ENCODE data around the gene AGK. TPM values are rescaled to one million over a fixed set of nuclear protein-coding genes. Genes with fewer than 3 reads are reported as not detected.

Gene AGK
- total RNA-seq, 1 experiment from 2014 or later, result 38.2 TPM

DNA sequence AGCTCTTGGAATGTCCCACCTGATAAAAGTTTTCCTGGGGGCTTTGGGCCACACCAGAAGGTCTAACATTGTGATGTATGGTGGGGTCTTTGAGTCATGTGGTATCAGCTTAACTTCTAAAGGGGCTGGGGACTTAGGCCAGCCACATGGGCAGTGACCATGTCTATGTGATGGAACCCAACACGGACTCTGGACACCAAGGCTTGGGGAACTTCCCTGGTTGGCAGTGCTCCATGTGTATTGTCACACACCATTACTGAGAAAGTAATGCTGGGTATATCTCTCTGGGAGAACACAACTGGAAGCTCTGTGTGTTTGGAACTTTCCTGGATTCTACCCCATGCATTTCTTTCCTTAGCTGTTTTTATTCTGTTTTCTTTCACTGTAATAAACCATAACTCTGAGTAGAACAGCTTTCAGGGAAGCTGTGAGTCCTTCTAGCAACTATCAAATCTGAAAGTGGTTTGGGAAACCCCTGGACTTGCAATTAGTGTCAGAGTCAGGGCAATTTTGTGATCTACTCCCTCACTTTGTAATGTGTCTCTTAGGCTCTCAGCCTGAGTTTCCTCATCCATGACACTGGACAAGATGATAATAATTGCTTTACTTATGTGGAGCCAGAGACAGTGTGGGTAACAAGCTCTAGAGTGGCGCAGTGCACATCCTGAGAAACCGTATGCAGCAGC lies 28.4 kb upstream of the AGK start:
- Histone ChIP-seq H3K79me2 (ENCODE audit: low read length) (no peaks in the 10 kb centered on the region), H3K9me2 (replicated peaks; ENCODE audit: low read length) (no peaks in the 10 kb centered on the region), H4K20me1 (ENCODE audit: low read length) (no peaks in the 10 kb centered on the region), H3K4me3 (ENCODE audit: low read length) (no peak overlapping the region), H3K27me3 (ENCODE audit: low read length) (peaks cover 64% of the 10 kb centered on the region), H3K9ac (ENCODE audit: low read length) (no peak overlapping the region), H3K9me3 (ENCODE audit: low read length) (no peaks in the 10 kb centered on the region), H3K27ac (ENCODE audit: low read length) (no peak overlapping the region), H3F3A (ENCODE audit: low read length, unreplicated experiment) (no peaks in the 10 kb centered on the region), H3K4me1 (ENCODE audit: insufficient read depth, low read length) (no peaks in the 10 kb centered on the region), H3K4me2 (ENCODE audit: low read length) (no peak overlapping the region), H3K36me3 (ENCODE audit: low read depth, low read length) (no peaks in the 10 kb centered on the region), H2AFZ (ENCODE audit: low read length) (no peak overlapping the region)
- DNase-seq (no peak), ATAC-seq (no peak)
- CTCF ChIA-PET, result no interaction called here
- BruUV-seq (replicated peaks), result no TSS peak
- intact Hi-C loops (cut with micrococcal nuclease), result no loop called here
- POLR2A ChIA-PET (ENCODE audit: unreplicated experiment), result no interaction called here
- TF ChIP-seq EZH2 (IDR thresholded peaks at IDR 0.05; ENCODE audit: low read length, unreplicated experiment), result no peak
- TF ChIP-seq, protein P1, sequence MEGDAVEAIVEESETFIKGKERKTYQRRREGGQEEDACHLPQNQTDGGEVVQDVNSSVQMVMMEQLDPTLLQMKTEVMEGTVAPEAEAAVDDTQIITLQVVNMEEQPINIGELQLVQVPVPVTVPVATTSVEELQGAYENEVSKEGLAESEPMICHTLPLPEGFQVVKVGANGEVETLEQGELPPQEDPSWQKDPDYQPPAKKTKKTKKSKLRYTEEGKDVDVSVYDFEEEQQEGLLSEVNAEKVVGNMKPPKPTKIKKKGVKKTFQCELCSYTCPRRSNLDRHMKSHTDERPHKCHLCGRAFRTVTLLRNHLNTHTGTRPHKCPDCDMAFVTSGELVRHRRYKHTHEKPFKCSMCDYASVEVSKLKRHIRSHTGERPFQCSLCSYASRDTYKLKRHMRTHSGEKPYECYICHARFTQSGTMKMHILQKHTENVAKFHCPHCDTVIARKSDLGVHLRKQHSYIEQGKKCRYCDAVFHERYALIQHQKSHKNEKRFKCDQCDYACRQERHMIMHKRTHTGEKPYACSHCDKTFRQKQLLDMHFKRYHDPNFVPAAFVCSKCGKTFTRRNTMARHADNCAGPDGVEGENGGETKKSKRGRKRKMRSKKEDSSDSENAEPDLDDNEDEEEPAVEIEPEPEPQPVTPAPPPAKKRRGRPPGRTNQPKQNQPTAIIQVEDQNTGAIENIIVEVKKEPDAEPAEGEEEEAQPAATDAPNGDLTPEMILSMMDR (conservative IDR thresholded peaks at IDR 0.05; ENCODE audit: low read depth, low read length), result no peak
- TF ChIP-seq EZH2phosphoT487 (IDR thresholded peaks at IDR 0.05; ENCODE audit: borderline replicate concordance, low read length), result no peak

DNA sequence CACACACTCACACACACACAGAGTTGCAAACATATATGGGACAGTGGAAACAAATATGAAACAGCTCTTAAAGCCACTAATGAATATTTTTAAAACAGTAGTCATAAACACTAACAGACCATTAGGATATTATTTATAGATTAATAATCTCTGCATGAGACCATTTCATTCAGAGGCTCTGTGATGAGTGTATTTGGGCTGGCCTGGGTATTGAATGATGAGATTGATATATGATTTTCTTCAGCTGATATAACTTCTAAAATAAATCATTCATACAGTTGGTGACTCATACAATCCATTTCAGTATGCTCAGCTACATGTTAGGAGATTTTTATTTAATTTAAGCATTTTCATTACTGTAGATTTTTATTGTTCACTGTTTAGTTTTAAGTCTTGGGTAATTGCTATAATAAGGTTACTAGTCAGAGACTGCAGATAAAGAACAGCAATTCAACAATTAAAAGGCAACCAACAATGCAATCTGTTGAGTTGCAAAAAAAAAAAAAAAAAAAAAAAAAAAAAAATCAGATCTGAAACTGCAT lies 25.2 kb upstream of the AGK start:
- H3K9me2 ChIP-seq (replicated peaks; ENCODE audit: low read length), result no peaks in the 10 kb centered on the region
- H3K9ac ChIP-seq (ENCODE audit: low read length), result no peak overlapping the region
- ChIA-PET POLR2A (ENCODE audit: unreplicated experiment) (no interaction called here), CTCF (no interaction called here)
- peaks cover 60% of the 10 kb centered on the region for H3K27me3 ChIP-seq (ENCODE audit: low read length)
- no TSS peak for BruUV-seq (replicated peaks)
- ATAC-seq (no peak), DNase-seq (no peak)
- no peak overlapping the region for H3K4me2 ChIP-seq (ENCODE audit: low read length)
- H3K9me3 ChIP-seq (ENCODE audit: low read length), result no peaks in the 10 kb centered on the region
- no peak overlapping the region for H2AFZ ChIP-seq (ENCODE audit: low read length)
- H3K4me3 ChIP-seq (ENCODE audit: low read length), result no peak overlapping the region
- TF ChIP-seq EZH2 (IDR thresholded peaks at IDR 0.05; ENCODE audit: low read length, unreplicated experiment), result no peak
- no peaks in the 10 kb centered on the region for H3F3A ChIP-seq (ENCODE audit: low read length, unreplicated experiment)
- H3K4me1 ChIP-seq (ENCODE audit: insufficient read depth, low read length), result no peaks in the 10 kb centered on the region
- H4K20me1 ChIP-seq (ENCODE audit: low read length), result no peaks in the 10 kb centered on the region
- no peaks in the 10 kb centered on the region for H3K79me2 ChIP-seq (ENCODE audit: low read length)
- H3K36me3 ChIP-seq (ENCODE audit: low read depth, low read length), result no peaks in the 10 kb centered on the region
- intact Hi-C loops (cut with micrococcal nuclease), result no loop called here
- no peak overlapping the region for H3K27ac ChIP-seq (ENCODE audit: low read length)

DNA sequence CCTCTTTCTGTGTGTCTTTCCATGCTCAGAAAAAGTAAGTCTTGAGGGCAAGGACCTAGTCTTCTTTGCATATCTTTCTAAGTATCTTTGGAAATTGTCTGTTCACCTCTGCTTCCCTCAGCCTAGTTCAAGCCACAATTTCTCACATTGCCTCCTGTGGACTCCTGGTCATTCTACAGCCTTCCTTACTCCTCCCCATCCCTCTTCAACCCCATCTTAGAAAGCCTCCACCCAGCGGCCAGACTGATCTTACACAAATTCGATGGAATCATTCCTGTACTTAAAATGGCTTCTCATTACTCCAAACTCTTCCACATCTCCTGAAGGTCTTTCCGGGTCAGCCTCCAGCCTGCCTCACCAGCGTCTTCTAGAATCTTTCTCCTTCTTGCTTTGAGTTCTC lies 24.1 kb upstream of the AGK start:
- CTCF ChIA-PET, result no interaction called here

More for the DNA sequence above, 24.1 kb upstream of the AGK start:
- peaks cover 52% of the 10 kb centered on the region for H3K27me3 ChIP-seq (ENCODE audit: low read length)
- no peaks in the 10 kb centered on the region for H3F3A ChIP-seq (ENCODE audit: low read length, unreplicated experiment)
- H4K20me1 ChIP-seq (ENCODE audit: low read length), result no peaks in the 10 kb centered on the region
- H3K9me2 ChIP-seq (replicated peaks; ENCODE audit: low read length), result no peaks in the 10 kb centered on the region
- DNase-seq (no peak), ATAC-seq (no peak)
- H3K4me2 ChIP-seq (ENCODE audit: low read length), result no peak overlapping the region
- no peaks in the 10 kb centered on the region for H3K9me3 ChIP-seq (ENCODE audit: low read length)
- TF ChIP-seq, protein P1 (conservative IDR thresholded peaks at IDR 0.05; ENCODE audit: low read depth, low read length), result no peak
- TF ChIP-seq EZH2 (IDR thresholded peaks at IDR 0.05; ENCODE audit: low read length, unreplicated experiment), result no peak
- TF ChIP-seq EZH2phosphoT487 (IDR thresholded peaks at IDR 0.05; ENCODE audit: borderline replicate concordance, low read length), result no peak
- intact Hi-C loops (cut with micrococcal nuclease), result no loop called here
- H3K9ac ChIP-seq (ENCODE audit: low read length), result no peak overlapping the region
- POLR2A ChIA-PET (ENCODE audit: unreplicated experiment), result no interaction called here
- no peak overlapping the region for H3K4me3 ChIP-seq (ENCODE audit: low read length)
- H3K79me2 ChIP-seq (ENCODE audit: low read length), result no peaks in the 10 kb centered on the region
- H3K27ac ChIP-seq (ENCODE audit: low read length), result no peak overlapping the region
- BruUV-seq (replicated peaks), result no TSS peak
- H2AFZ ChIP-seq (ENCODE audit: low read length), result no peak overlapping the region
- H3K4me1 ChIP-seq (ENCODE audit: insufficient read depth, low read length), result no peaks in the 10 kb centered on the region
- H3K36me3 ChIP-seq (ENCODE audit: low read depth, low read length), result no peaks in the 10 kb centered on the region
